ENCODE measurements around the gene EMC10. TPM values are rescaled to one million over a fixed set of nuclear protein-coding genes. Genes with fewer than 3 reads are reported as not detected.

EMC10 gene
- total RNA-seq, 2 donors from 2014 or later: 135 to 286 TPM

- H3K4me3 ChIP-seq: no peak overlapping the region
- 94% methylated on average over 4 of the region's 4 CpGs for WGBS
- no peaks in the 10 kb centered on the region for H3K4me1 ChIP-seq (replicated peaks)
- DNase-seq (ENCODE audit: low spot score): no peak
- TF ChIP-seq CTCF (IDR thresholded peaks at IDR 0.05) (no peak), POLR2AphosphoS5 (IDR thresholded peaks at IDR 0.05) (no peak), POLR2A (IDR thresholded peaks at IDR 0.05) (no peak)
- no peak overlapping the region for H3K27ac ChIP-seq
- no peaks in the 10 kb centered on the region for H3K9me3 ChIP-seq
- peaks cover 18% of the 10 kb centered on the region for H3K27me3 ChIP-seq (replicated peaks; ENCODE audit: insufficient read depth)
- intact Hi-C loops (cut with DNase I): no loop called here
- H3K36me3 ChIP-seq: no peaks in the 10 kb centered on the region
Measured at GRCh38 chr19:50532952-50533351, 56.6 kb downstream of the EMC10 start.

GRCh38 chr19:50534478-50534877 lies 58.2 kb downstream of the EMC10 start:
- DNase-seq (ENCODE audit: low spot score): no peak
- Histone ChIP-seq H3K36me3 (no peaks in the 10 kb centered on the region), H3K9me3 (no peaks in the 10 kb centered on the region), H3K27ac (no peak overlapping the region), H3K4me3 (no peak overlapping the region), H3K4me1 (replicated peaks) (no peaks in the 10 kb centered on the region), H3K27me3 (replicated peaks; ENCODE audit: insufficient read depth) (peaks cover 14% of the 10 kb centered on the region)
- intact Hi-C loops (cut with DNase I): no loop called here
- TF ChIP-seq POLR2A (IDR thresholded peaks at IDR 0.05) (no peak), POLR2AphosphoS5 (IDR thresholded peaks at IDR 0.05) (no peak), CTCF (IDR thresholded peaks at IDR 0.05) (no peak)
- WGBS: 76% methylated on average over 3 of the region's 3 CpGs

- H3K36me3 ChIP-seq: no peaks in the 10 kb centered on the region
- H3K4me1 ChIP-seq (replicated peaks): no peaks in the 10 kb centered on the region
- DNase-seq (ENCODE audit: low spot score): no peak
- no peak overlapping the region for H3K4me3 ChIP-seq
- H3K27ac ChIP-seq: no peak overlapping the region
- WGBS: 67% methylated on average over 11 of the region's 11 CpGs
- intact Hi-C loops (cut with DNase I): loop anchor here (5.0 kb wide), 1 partner anchor 247 kb away; no protein-coding TSS in a partner anchor
- H3K9me3 ChIP-seq: no peaks in the 10 kb centered on the region
- H3K27me3 ChIP-seq (replicated peaks; ENCODE audit: insufficient read depth): peaks cover 4% of the 10 kb centered on the region
- no peak for TF ChIP-seq POLR2AphosphoS5 (IDR thresholded peaks at IDR 0.05)
- no peak for TF ChIP-seq POLR2A (IDR thresholded peaks at IDR 0.05)
- TF ChIP-seq CTCF (IDR thresholded peaks at IDR 0.05): no peak
Measured at GRCh38 chr19:50535672-50536187, 59.4 kb downstream of the EMC10 start.

GRCh38 chr19:50536662-50537305 lies 60.5 kb downstream of the EMC10 start:
- no peaks in the 10 kb centered on the region for H3K9me3 ChIP-seq
- no peaks in the 10 kb centered on the region for H3K27me3 ChIP-seq (replicated peaks; ENCODE audit: insufficient read depth)
- intact Hi-C loops (cut with DNase I): loop anchor here (5.0 kb wide), 1 partner anchor 246 kb away; no protein-coding TSS in a partner anchor
- DNase-seq (ENCODE audit: low spot score): no peak
- H3K27ac ChIP-seq: no peak overlapping the region
- H3K4me1 ChIP-seq (replicated peaks): no peaks in the 10 kb centered on the region
- TF ChIP-seq POLR2A (IDR thresholded peaks at IDR 0.05) (no peak), POLR2AphosphoS5 (IDR thresholded peaks at IDR 0.05) (no peak), CTCF (IDR thresholded peaks at IDR 0.05) (no peak)
- H3K36me3 ChIP-seq: no peaks in the 10 kb centered on the region
- no peak overlapping the region for H3K4me3 ChIP-seq
- WGBS: 92% methylated on average over 16 of the region's 16 CpGs

- no peak overlapping the region for H3K4me3 ChIP-seq
- no peak for TF ChIP-seq CTCF (IDR thresholded peaks at IDR 0.05)
- TF ChIP-seq POLR2A (IDR thresholded peaks at IDR 0.05): no peak
- TF ChIP-seq POLR2AphosphoS5 (IDR thresholded peaks at IDR 0.05): no peak
- 80% methylated on average over 18 of the region's 18 CpGs for WGBS
- H3K36me3 ChIP-seq: no peaks in the 10 kb centered on the region
- H3K27me3 ChIP-seq (replicated peaks; ENCODE audit: insufficient read depth): no peaks in the 10 kb centered on the region
- no peaks in the 10 kb centered on the region for H3K9me3 ChIP-seq
- intact Hi-C loops (cut with DNase I): loop anchor here (5.0 kb wide), 1 partner anchor 245 kb away; no protein-coding TSS in a partner anchor
- H3K27ac ChIP-seq: no peak overlapping the region
- no peaks in the 10 kb centered on the region for H3K4me1 ChIP-seq (replicated peaks)
- no peak for DNase-seq (ENCODE audit: low spot score)
Measured at GRCh38 chr19:50537306-50537685, 61.0 kb downstream of the EMC10 start.

All from prostate gland (tissue), 2 donors.